GM21619 (cell line): ENCODE results near the gene LDB3.

Experiments
- ATAC-seq: cut with Tn5 transposase; IDR thresholded peaks from one replicate; pipeline ENCODE4 v1.9.1; 2021; ENCODE audit not compliant: unreplicated experiment

LDB3 gene

GRCh38 chr10:86664341-86665217 lies 3.7 kb upstream of the LDB3 start:
- no peak for ATAC-seq

- ATAC-seq = no peak
Measured at GRCh38 chr10:86665218-86665607, 3.1 kb upstream of the LDB3 start.

- no peak for ATAC-seq
Measured at GRCh38 chr10:86665868-86666267, 2.4 kb upstream of the LDB3 start.

- ATAC-seq = no peak
Measured at GRCh38 chr10:86666538-86666937, 1.8 kb upstream of the LDB3 start.

GRCh38 chr10:86667421-86668181 lies 710 bp upstream of the LDB3 start:
- ATAC-seq = no peak

GRCh38 chr10:86670290-86670811 lies 2.0 kb downstream of the LDB3 start:
- ATAC-seq = no peak

GRCh38 chr10:86670876-86671275 lies 2.6 kb downstream of the LDB3 start:
- no peak for ATAC-seq

GRCh38 chr10:86671419-86671818 lies 3.1 kb downstream of the LDB3 start:
- ATAC-seq = no peak

GRCh38 chr10:86671985-86672710 lies 3.8 kb downstream of the LDB3 start:
- no peak for ATAC-seq

- ATAC-seq = no peak
Measured at GRCh38 chr10:86673216-86673826, 5.0 kb downstream of the LDB3 start.

GRCh38 chr10:86673827-86674581 lies 5.7 kb downstream of the LDB3 start:
- no peak for ATAC-seq

GRCh38 chr10:86674912-86675311 lies 6.6 kb downstream of the LDB3 start:
- no peak for ATAC-seq

GRCh38 chr10:86677374-86677773 lies 9.1 kb downstream of the LDB3 start:
- ATAC-seq = no peak

GRCh38 chr10:86678999-86679792 lies 10.9 kb downstream of the LDB3 start:
- no peak for ATAC-seq

GRCh38 chr10:86681047-86681446 lies 12.7 kb downstream of the LDB3 start:
- ATAC-seq = no peak

GRCh38 chr10:86681722-86682386 lies 13.5 kb downstream of the LDB3 start:
- ATAC-seq = no peak

GRCh38 chr10:86682675-86683074 lies 14.4 kb downstream of the LDB3 start:
- ATAC-seq = no peak

- no peak for ATAC-seq
Measured at GRCh38 chr10:86684331-86685097, 16.2 kb downstream of the LDB3 start.
